Right lobe of liver (tissue), 6 donors: ENCODE measurements around the gene MED14. TPM values are rescaled to one million over a fixed set of nuclear protein-coding genes. Genes with fewer than 3 reads are reported as not detected.

Source experiments
- ATAC-seq, 4 donors: fragments of 200-7000 bp; cut with Tn5 transposase; one replicate each; pipeline ENCODE4 v1.9.1; 2020; ENCODE audit warnings: mild to moderate bottlenecking in 4 of 4, moderate library complexity in 4 of 4
- DNase-seq, 3 donors: peaks; one replicate each; pipeline ENCODE4 v3.0.0-alpha.2; 2020
- H3K27ac ChIP-seq, 3 donors: fragments of 200-600 bp; one replicate each; pipeline ENCODE4 v1.8.0; 2022
- H3K27me3 ChIP-seq, 2 donors: fragments of 200-600 bp; one replicate each; pipeline ENCODE4 v1.8.0; 2022
- H3K36me3 ChIP-seq, 4 donors: fragments of 200-600 bp; sonication (generic) in 1 of 4; one replicate each; pipeline versions ENCODE4 v1.5.1 to v1.8.0; 2017 to 2022; ENCODE audit warnings: control low read depth in 1 of 4
- H3K4me1 ChIP-seq, 4 donors: fragments of 200-600 bp; sonication (generic) in 1 of 4; one replicate each; pipeline versions ENCODE4 v1.5.1 to v1.8.0; 2017 to 2022; ENCODE audit warnings: control low read depth in 1 of 4
- H3K4me3 ChIP-seq, 3 donors: fragments of 200-600 bp; one replicate each; pipeline ENCODE4 v1.8.0; 2022
- H3K9me3 ChIP-seq, 4 donors: fragments of 200-600 bp; sonication (generic) in 1 of 4; one replicate each; pipeline versions ENCODE4 v1.5.1 to v1.8.0; 2017 to 2022; ENCODE audit warnings: control low read depth in 1 of 4
- CTCF ChIP-seq, 4 donors: fragments of 200-600 bp in 3 of 4; fragments of 450-650 bp in 1 of 4; IDR thresholded peaks; one replicate each; pipeline versions ENCODE4 v1.5.1 to v1.8.0; 2016 to 2022; ENCODE audit warnings: antibody characterized with exemption in 4 of 4, mild to moderate bottlenecking in 2 of 4
- POLR2A ChIP-seq: fragments of 450-650 bp; IDR thresholded peaks from one replicate; pipeline ENCODE4 v1.6.1; 2017; ENCODE audit warnings: antibody characterized with exemption, mild to moderate bottlenecking
- WGBS: methylation state at CpG from one replicate; pipeline ENCODE4 v1.1.6; 2018; ENCODE audit warnings: low coverage, low lambda C conversion rate; ENCODE audit not compliant: insufficient coverage; ENCODE audit errors: missing lambda C conversion rate; 5-methylcytosine and 5-hydroxymethylcytosine counted together
- intact Hi-C, 2 donors: fragments of 100-400 bp; cut with DNase I; formaldehyde crosslinking; loops; one replicate each; pipeline versions ENCODE4 v1.11.2 to v1.14.1; 2022
- total RNA-seq, 6 experiments: library from RNA; depleted of rRNA in 2 of 6; stranded (reverse); fragments of >200 nt in 2 of 6; fragmentation: NEBNext Ultra II Directional in 3 of 6; extraction: Animal tissue kit (Norgen Biotek cat#: 25700) in 3 of 6; gene quantifications; one replicate each; pipeline versions ENCODE4 v1.1.0 to v1.2.4, GENCODE V29; 2016 to 2023
- donor health status: DM: no; HTN: yes; CAD: no.
- donor health status: DM: no; HTN: no; CAD: no.
- donor health status: DM: no; HTN: no; CAD: no.
- donor health status: DM: no; HTN: yes; CAD: no.
- donor health status: DM: no; HTN: yes; CAD: no.

Gene MED14
- total RNA-seq, 6 experiments from 2014 or later: 13.6 to 28.4 (median 24.2) TPM

- no peaks in the 10 kb centered on the region for H3K36me3 ChIP-seq
- DNase-seq (peak in 1 of 3 donors; percentile 68), ATAC-seq (peak; percentile 95 to 98 (median 98))
- intact Hi-C loops: no loop called here
- peak overlapping the region in 2 of 3 donors; percentile 40 to 59 for H3K27ac ChIP-seq
- no peak overlapping the region for H3K4me3 ChIP-seq
- 42% methylated on average over 5 of the region's 6 CpGs for WGBS
- H3K4me1 ChIP-seq: peaks cover 0 to 15% (median 0%) of the 10 kb centered on the region in 4 donors
- no peak for TF ChIP-seq CTCF (IDR thresholded peaks at IDR 0.05)
- TF ChIP-seq POLR2A: no peak
- no peaks in the 10 kb centered on the region for H3K27me3 ChIP-seq
- no peaks in the 10 kb centered on the region for H3K9me3 ChIP-seq
These were observed 7.6 kb downstream of the MED14 start for GRCh38 chrX:40727581-40728252.

GRCh38 chrX:40727093-40727492 lies 8.2 kb downstream of the MED14 start:
- Histone ChIP-seq H3K27ac (peak overlapping the region in 1 of 3 donors; percentile 21), H3K9me3 (no peaks in the 10 kb centered on the region), H3K4me1 (peaks cover 0 to 15% (median 0%) of the 10 kb centered on the region in 4 donors), H3K4me3 (no peak overlapping the region), H3K36me3 (no peaks in the 10 kb centered on the region), H3K27me3 (no peaks in the 10 kb centered on the region)
- TF ChIP-seq CTCF (IDR thresholded peaks at IDR 0.05) (no peak), POLR2A (no peak)
- intact Hi-C loops: no loop called here
- no peak for DNase-seq
- peak in 3 of 4 donors; percentile 24 to 41 (median 39) for ATAC-seq

- H3K36me3 ChIP-seq: no peaks in the 10 kb centered on the region
- H3K27ac ChIP-seq: no peak overlapping the region
- WGBS: 43% methylated on average over 1 of the region's 1 CpG
- intact Hi-C loops: no loop called here
- no peaks in the 10 kb centered on the region for H3K9me3 ChIP-seq
- peaks cover 0 to 8% (median 0%) of the 10 kb centered on the region in 4 donors for H3K4me1 ChIP-seq
- TF ChIP-seq POLR2A (no peak), CTCF (IDR thresholded peaks at IDR 0.05) (no peak)
- no peaks in the 10 kb centered on the region for H3K27me3 ChIP-seq
- no peak overlapping the region for H3K4me3 ChIP-seq
- DNase-seq: no peak
- no peak for ATAC-seq
These were observed 12.4 kb downstream of the MED14 start for GRCh38 chrX:40722930-40723329.

- H3K27me3 ChIP-seq: no peaks in the 10 kb centered on the region
- intact Hi-C loops: no loop called here
- 63% methylated on average over 3 of the region's 3 CpGs for WGBS
- no peak for ATAC-seq
- no peaks in the 10 kb centered on the region for H3K4me1 ChIP-seq
- H3K36me3 ChIP-seq: no peaks in the 10 kb centered on the region
- no peaks in the 10 kb centered on the region for H3K9me3 ChIP-seq
- H3K4me3 ChIP-seq: no peak overlapping the region
- DNase-seq: no peak
- TF ChIP-seq CTCF (IDR thresholded peaks at IDR 0.05) (no peak), POLR2A (no peak)
- no peak overlapping the region for H3K27ac ChIP-seq
These were observed 13.7 kb downstream of the MED14 start for GRCh38 chrX:40721489-40722106.
